ENCODE data around the gene MUC5B. TPM values are rescaled to one million over a fixed set of nuclear protein-coding genes. Genes with fewer than 3 reads are reported as not detected.

Gene MUC5B
- total and polyA plus RNA-seq, 2 experiments from 2014 or later: not detected

DNA sequence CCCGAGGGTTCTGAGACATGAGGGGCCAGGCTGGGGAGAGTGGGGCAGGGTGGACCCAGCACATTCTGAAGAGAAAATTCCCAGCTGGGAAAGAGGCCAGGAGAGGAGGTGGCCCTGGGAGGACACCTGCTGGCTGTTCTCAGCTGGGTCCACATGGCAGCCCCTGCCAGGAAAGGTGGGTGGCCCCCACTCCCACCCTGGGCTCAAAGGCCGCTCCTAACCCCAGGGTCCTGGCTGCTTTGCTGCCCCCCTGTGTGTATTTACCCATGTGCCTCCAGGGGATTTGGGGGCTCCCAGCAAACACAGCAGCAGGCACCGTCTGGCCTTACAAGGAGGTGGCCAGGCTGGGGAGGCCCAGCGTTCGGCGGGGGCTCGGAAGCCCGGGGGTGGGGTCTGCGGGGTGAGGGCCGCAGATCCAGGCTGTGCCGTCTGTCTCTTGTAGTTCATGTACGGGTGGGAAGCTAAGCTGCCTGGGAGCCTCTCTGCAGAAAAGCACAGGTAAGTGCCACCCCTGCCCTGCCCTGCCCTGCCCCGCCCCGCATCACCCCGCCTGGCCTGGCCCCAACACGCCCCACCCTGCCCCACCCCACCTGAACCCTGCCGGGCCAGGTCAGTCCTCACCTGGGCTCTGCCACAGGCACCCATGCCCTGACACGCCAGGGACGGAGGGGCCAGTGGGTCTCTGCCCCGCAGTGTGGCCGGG lies 10.6 kb downstream of the MUC5B start:
- no peaks in the 10 kb centered on the region for H3K27me3 ChIP-seq (replicated peaks; ENCODE audit: insufficient read depth)
- no peak overlapping the region for H3K27ac ChIP-seq
- no peaks in the 10 kb centered on the region for H4K20me1 ChIP-seq (ENCODE audit: insufficient read depth)
- no peak overlapping the region for H3K4me2 ChIP-seq (ENCODE audit: unreplicated experiment)
- H3K4me3 ChIP-seq: no peak overlapping the region
- no peak for DNase-seq
- no peaks in the 10 kb centered on the region for H3K9me3 ChIP-seq (ENCODE audit: low read depth)
- no peaks in the 10 kb centered on the region for H3F3A ChIP-seq (ENCODE audit: insufficient read depth)
- no peaks in the 10 kb centered on the region for H3K79me2 ChIP-seq (ENCODE audit: insufficient read depth)
- 66 to 85% methylated on average over 6 to 21 of the region's 21 CpGs for WGBS, 2 experiments (ENCODE audit: low coverage in 1 of 2, low lambda C conversion rate in 2 of 2, missing lambda C conversion rate in 2 of 2)
- TF ChIP-seq EZH2 (IDR thresholded peaks at IDR 0.05; ENCODE audit: insufficient read depth, poor library complexity, severe bottlenecking): no peak
- no peak for TF ChIP-seq EZH2phosphoT487 (IDR thresholded peaks at IDR 0.05; ENCODE audit: insufficient read depth, low read depth)
- no peaks in the 10 kb centered on the region for H3K9me2 ChIP-seq (ENCODE audit: insufficient read depth)
- in situ Hi-C loops (cut with MboI): no loop called here
- H3K36me3 ChIP-seq (ENCODE audit: low read depth): no peaks in the 10 kb centered on the region
- H3K9ac ChIP-seq: no peak overlapping the region
- H3K4me1 ChIP-seq (ENCODE audit: insufficient read depth): no peaks in the 10 kb centered on the region
- H2AFZ ChIP-seq: no peak overlapping the region

DNA sequence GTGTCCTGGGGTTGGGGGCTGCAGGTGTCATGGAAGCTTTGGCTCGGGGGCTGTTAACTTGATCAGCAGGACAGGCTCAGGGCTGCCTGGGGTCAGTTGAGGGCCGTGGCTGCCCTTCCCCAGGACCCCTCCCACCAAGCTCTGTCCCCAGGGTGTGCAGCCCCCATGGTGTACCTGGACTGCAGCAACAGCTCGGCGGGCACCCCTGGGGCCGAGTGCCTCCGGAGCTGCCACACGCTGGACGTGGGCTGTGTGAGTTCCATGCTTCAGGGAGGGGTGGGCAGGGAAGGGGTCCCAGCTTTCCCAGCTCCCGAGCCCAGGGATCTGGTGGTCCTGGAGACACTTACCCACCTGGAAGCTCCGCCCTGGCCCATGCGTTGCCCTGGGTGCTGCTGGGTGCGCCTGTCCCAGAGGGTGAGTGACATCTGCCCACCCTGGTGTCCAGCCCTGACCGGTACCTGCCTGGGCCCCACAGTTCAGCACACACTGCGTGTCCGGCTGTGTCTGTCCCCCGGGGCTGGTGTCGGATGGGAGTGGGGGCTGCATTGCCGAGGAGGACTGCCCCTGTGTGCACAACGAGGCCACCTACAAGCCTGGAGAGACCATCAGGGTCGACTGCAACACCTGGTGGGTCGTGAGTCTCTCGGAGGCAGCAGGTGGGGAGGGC lies 11.3 kb downstream of the MUC5B start:
- no peaks in the 10 kb centered on the region for H3K9me2 ChIP-seq (ENCODE audit: insufficient read depth)
- no peaks in the 10 kb centered on the region for H3K36me3 ChIP-seq (ENCODE audit: low read depth)
- no peak overlapping the region for H2AFZ ChIP-seq
- H3K4me3 ChIP-seq: no peak overlapping the region
- no peaks in the 10 kb centered on the region for H3K79me2 ChIP-seq (ENCODE audit: insufficient read depth)
- H3K4me1 ChIP-seq (ENCODE audit: insufficient read depth): no peaks in the 10 kb centered on the region
- H4K20me1 ChIP-seq (ENCODE audit: insufficient read depth): no peaks in the 10 kb centered on the region
- H3K9ac ChIP-seq: no peak overlapping the region
- H3K27ac ChIP-seq: no peak overlapping the region
- H3K4me2 ChIP-seq (ENCODE audit: unreplicated experiment): no peak overlapping the region
- DNase-seq: no peak
- TF ChIP-seq EZH2 (IDR thresholded peaks at IDR 0.05; ENCODE audit: insufficient read depth, poor library complexity, severe bottlenecking) (no peak), EZH2phosphoT487 (IDR thresholded peaks at IDR 0.05; ENCODE audit: insufficient read depth, low read depth) (no peak)
- no peaks in the 10 kb centered on the region for H3K27me3 ChIP-seq (replicated peaks; ENCODE audit: insufficient read depth)
- WGBS, 2 experiments (ENCODE audit: low coverage in 1 of 2, low lambda C conversion rate in 2 of 2, missing lambda C conversion rate in 2 of 2): 45 to 47% methylated on average over 18 to 22 of the region's 22 CpGs
- H3F3A ChIP-seq (ENCODE audit: insufficient read depth): no peaks in the 10 kb centered on the region
- in situ Hi-C loops (cut with MboI): no loop called here
- no peaks in the 10 kb centered on the region for H3K9me3 ChIP-seq (ENCODE audit: low read depth)

DNA sequence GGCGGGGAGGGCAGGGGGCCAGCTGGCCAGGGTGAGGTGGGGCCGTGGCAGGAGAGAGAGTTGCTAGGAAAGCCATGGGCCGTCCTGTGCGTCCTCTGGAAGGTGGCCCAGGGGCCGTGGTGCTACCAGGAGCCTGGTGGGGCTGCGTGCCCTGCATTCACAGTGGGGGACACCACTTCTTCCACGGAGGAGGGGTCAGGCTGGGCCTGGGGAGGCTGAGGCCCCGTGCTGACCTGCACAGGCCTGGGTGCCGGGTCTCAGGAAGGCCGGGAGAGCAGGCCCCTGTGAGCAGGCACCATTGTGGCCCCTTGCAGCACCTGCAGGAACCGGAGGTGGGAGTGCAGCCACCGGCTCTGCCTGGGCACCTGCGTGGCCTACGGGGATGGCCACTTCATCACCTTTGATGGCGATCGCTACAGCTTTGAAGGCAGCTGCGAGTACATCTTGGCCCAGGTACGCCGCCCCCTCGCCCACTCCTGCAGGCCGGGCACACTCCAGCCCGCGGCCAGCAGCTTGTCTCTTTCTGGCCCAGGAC lies 12.0 kb downstream of the MUC5B start:
- Histone ChIP-seq H3K36me3 (ENCODE audit: low read depth) (no peaks in the 10 kb centered on the region), H3K4me1 (ENCODE audit: insufficient read depth) (no peaks in the 10 kb centered on the region), H4K20me1 (ENCODE audit: insufficient read depth) (no peaks in the 10 kb centered on the region), H3K4me2 (ENCODE audit: unreplicated experiment) (no peak overlapping the region), H3K79me2 (ENCODE audit: insufficient read depth) (no peaks in the 10 kb centered on the region), H3F3A (ENCODE audit: insufficient read depth) (no peaks in the 10 kb centered on the region), H3K9me2 (ENCODE audit: insufficient read depth) (no peaks in the 10 kb centered on the region), H3K27ac (no peak overlapping the region), H3K9me3 (ENCODE audit: low read depth) (no peaks in the 10 kb centered on the region), H3K4me3 (no peak overlapping the region), H3K9ac (no peak overlapping the region), H3K27me3 (replicated peaks; ENCODE audit: insufficient read depth) (no peaks in the 10 kb centered on the region), H2AFZ (no peak overlapping the region)
- in situ Hi-C loops (cut with MboI): no loop called here
- no peak for DNase-seq
- WGBS, 2 experiments (ENCODE audit: low coverage in 1 of 2, low lambda C conversion rate in 2 of 2, missing lambda C conversion rate in 2 of 2): 76 to 83% methylated on average over 13 to 23 of the region's 23 CpGs
- TF ChIP-seq EZH2 (IDR thresholded peaks at IDR 0.05; ENCODE audit: insufficient read depth, poor library complexity, severe bottlenecking) (no peak), EZH2phosphoT487 (IDR thresholded peaks at IDR 0.05; ENCODE audit: insufficient read depth, low read depth) (no peak)

DNA sequence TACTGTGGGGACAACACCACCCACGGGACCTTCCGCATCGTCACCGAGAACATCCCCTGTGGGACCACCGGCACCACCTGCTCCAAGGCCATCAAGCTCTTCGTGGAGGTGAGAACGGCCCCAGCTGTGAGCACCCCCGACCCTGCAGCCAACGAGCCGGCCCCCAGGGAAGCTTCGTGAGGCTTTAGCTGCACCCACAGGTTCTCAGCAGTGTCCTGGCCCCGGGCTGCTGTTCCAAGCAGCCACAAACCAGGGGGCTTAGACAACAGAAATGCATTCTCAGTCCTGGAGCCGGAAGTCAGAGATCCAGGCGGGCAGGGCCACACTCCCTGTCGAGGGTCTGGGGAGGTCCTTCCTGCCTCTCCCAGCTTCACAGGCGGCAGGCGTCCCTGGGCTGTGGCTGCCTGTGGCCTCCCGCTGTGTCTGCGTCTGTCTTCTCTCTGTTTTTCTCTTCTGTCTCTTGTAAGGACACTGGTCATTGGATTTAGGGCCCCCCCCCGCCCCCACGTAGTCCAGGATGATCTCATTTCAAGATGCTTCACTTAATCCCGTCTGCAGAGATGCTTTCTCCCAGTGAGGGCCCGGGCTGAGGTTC lies 12.5 kb downstream of the MUC5B start:
- no peak for DNase-seq

More for the DNA sequence above, 12.5 kb downstream of the MUC5B start:
- Histone ChIP-seq H3K9me3 (ENCODE audit: low read depth) (no peaks in the 10 kb centered on the region), H3K27ac (no peak overlapping the region), H3K4me1 (ENCODE audit: insufficient read depth) (no peaks in the 10 kb centered on the region), H3K79me2 (ENCODE audit: insufficient read depth) (no peaks in the 10 kb centered on the region), H3K36me3 (ENCODE audit: low read depth) (no peaks in the 10 kb centered on the region), H3F3A (ENCODE audit: insufficient read depth) (no peaks in the 10 kb centered on the region), H3K9ac (no peak overlapping the region), H3K27me3 (replicated peaks; ENCODE audit: insufficient read depth) (no peaks in the 10 kb centered on the region), H4K20me1 (ENCODE audit: insufficient read depth) (no peaks in the 10 kb centered on the region), H3K4me2 (ENCODE audit: unreplicated experiment) (no peak overlapping the region), H2AFZ (no peak overlapping the region), H3K4me3 (no peak overlapping the region), H3K9me2 (ENCODE audit: insufficient read depth) (no peaks in the 10 kb centered on the region)
- WGBS, 2 experiments (ENCODE audit: low coverage in 1 of 2, low lambda C conversion rate in 2 of 2, missing lambda C conversion rate in 2 of 2): 63 to 64% methylated on average over 23 of the region's 23 CpGs
- in situ Hi-C loops (cut with MboI): no loop called here
- no peak for TF ChIP-seq EZH2 (IDR thresholded peaks at IDR 0.05; ENCODE audit: insufficient read depth, poor library complexity, severe bottlenecking)
- no peak for TF ChIP-seq EZH2phosphoT487 (IDR thresholded peaks at IDR 0.05; ENCODE audit: insufficient read depth, low read depth)
